HCT116 (cell line): ENCODE measurements around the gene CUEDC2. TPM values are rescaled to one million over a fixed set of nuclear protein-coding genes. Genes with fewer than 3 reads are reported as not detected.
A peak's percentile ranks its signal among the peaks of the same experiment; 100 is the strongest.

Experiments
- ATAC-seq: fragments of 200-7000 bp; cut with Tn5 transposase; 2 replicates; pipeline ENCODE4 v1.9.1; 2020; ENCODE audit warnings: mild to moderate bottlenecking, moderate library complexity
- BruUV-seq: library from RNA; stranded (reverse); fragments of 400-500 nt; replicated peaks from 2 replicates; lab custom pipeline; 2021; lab: Mats Ljungman, UMichigan
- CTCF ChIA-PET: fragments of 300-600 bp; sonication (Branson Sonifier 250); formaldehyde crosslinking; loops from one replicate; lab custom pipeline; 2021; ENCODE audit warnings: antibody characterized with exemption; lab: Charles Lee
- POLR2A ChIA-PET: fragments of 300-600, 350-600 bp; sonication (Branson Sonifier 250); formaldehyde crosslinking; loops from one replicate; lab custom pipeline; 2021; ENCODE audit warnings: antibody characterized with exemption; lab: Charles Lee
- RAD21 ChIA-PET, 2 experiments: fragments of 300-600 bp; sonication (Branson Sonifier 250); formaldehyde crosslinking; loops; one replicate each; lab custom pipeline; 2023; ENCODE audit warnings: low total read pairs in 2 of 2; ENCODE audit not compliant: uncharacterized antibody in 2 of 2, unreplicated experiment in 2 of 2, low non-redundant PET in 1 of 2; lab: Charles Lee
- DNase-seq: peaks from one replicate; pipeline ENCODE4 v3.0.0-alpha.2; 2010; ENCODE audit warnings: low read depth, low spot score
- H2AFZ ChIP-seq: fragments of 200-600 bp; shearing (Covaris generic), sonication (generic); 2 replicates; pipeline ENCODE4 v1.6.1; 2017; ENCODE audit warnings: low read depth, mixed run types, mixed read lengths, antibody characterized with exemption, low read length; ENCODE audit not compliant: poor library complexity, severe bottlenecking
- H3K27ac ChIP-seq: 2 replicates; pipeline ENCODE4 v1.5.1; 2012; ENCODE audit warnings: low read depth, low read length
- H3K27me3 ChIP-seq: fragments of 200-600 bp; sonication (generic); 2 replicates; pipeline ENCODE4 v1.6.1; 2016; ENCODE audit warnings: mixed run types, low read length, mixed read lengths; ENCODE audit not compliant: insufficient read depth
- H3K36me3 ChIP-seq, 2 experiments: fragments of 200-500 bp in 1 of 2; fragments of 200-600 bp in 1 of 2; sonication (Bioruptor generic) in 1 of 2; sonication (generic) in 1 of 2; 2 replicates each; pipeline versions ENCODE4 v1.5.1 to v1.6.1; 2014 to 2016; ENCODE audit warnings: low read length in 2 of 2, inconsistent platforms in 1 of 2, mixed read lengths in 1 of 2, mixed run types in 1 of 2; ENCODE audit not compliant: insufficient read depth in 2 of 2, control insufficient read depth in 1 of 2
- H3K4me1 ChIP-seq, 2 experiments: fragments of 200-600 bp in 1 of 2; sonication (generic) in 1 of 2; 2 replicates each; pipeline versions ENCODE4 v1.5.1 to v1.6.1; 2012 to 2017; ENCODE audit warnings: low read length in 2 of 2, inconsistent platforms in 1 of 2, mild to moderate bottlenecking in 1 of 2, mixed read lengths in 1 of 2, mixed run types in 1 of 2, moderate library complexity in 1 of 2; ENCODE audit not compliant: insufficient read depth in 2 of 2, control insufficient read depth in 1 of 2
- H3K4me2 ChIP-seq: fragments of 200-600 bp; sonication (generic); 2 replicates; pipeline ENCODE4 v1.6.1; 2017; ENCODE audit warnings: mixed run types, low read length, mixed read lengths
- H3K4me3 ChIP-seq, 2 experiments: fragments of 200-600 bp in 1 of 2; sonication (generic) in 1 of 2; replicated peaks in 1 of 2; 2 replicates each; pipeline ENCODE4 v1.5.1; 2011 to 2016; ENCODE audit warnings: low read length in 2 of 2, control low read depth in 1 of 2, low read depth in 1 of 2, mild to moderate bottlenecking in 1 of 2, mixed read lengths in 1 of 2, mixed run types in 1 of 2
- H3K79me2 ChIP-seq: fragments of 200-600 bp; sonication (generic); 2 replicates; pipeline ENCODE4 v1.6.1; 2017; ENCODE audit warnings: mild to moderate bottlenecking, mixed run types, low read length, moderate library complexity, mixed read lengths; ENCODE audit not compliant: insufficient read depth
- H3K9ac ChIP-seq: fragments of 200-600 bp; sonication (generic); 2 replicates; pipeline ENCODE4 v1.6.1; 2016; ENCODE audit warnings: low read length, mixed read lengths
- H3K9me2 ChIP-seq: fragments of 200-600 bp; sonication (generic), shearing (Covaris generic); 2 replicates; pipeline ENCODE4 v1.6.1; 2017; ENCODE audit warnings: mixed run types, mild to moderate bottlenecking, moderate library complexity; ENCODE audit not compliant: insufficient read depth
- H3K9me3 ChIP-seq, 2 experiments: fragments of 200-500 bp in 1 of 2; fragments of 200-600 bp in 1 of 2; sonication (Bioruptor generic) in 1 of 2; sonication (generic) in 1 of 2; 2 replicates each; pipeline ENCODE4 v1.6.1; 2014 to 2017; ENCODE audit warnings: low read length in 2 of 2, mixed read lengths in 2 of 2, inconsistent platforms in 1 of 2, low read depth in 1 of 2, mild to moderate bottlenecking in 1 of 2, mixed run types in 1 of 2, moderate library complexity in 1 of 2; ENCODE audit not compliant: control insufficient read depth in 1 of 2, insufficient read depth in 1 of 2
- H4K20me1 ChIP-seq: fragments of 200-600 bp; sonication (generic), shearing (Covaris generic); 2 replicates; pipeline ENCODE4 v1.6.1; 2017; ENCODE audit warnings: mixed run types, mild to moderate bottlenecking, moderate library complexity; ENCODE audit not compliant: insufficient read depth
- CTCF ChIP-seq, 3 experiments: fragments of 200-600 bp in 1 of 3; sonication (generic) in 1 of 3; IDR thresholded peaks in 2 of 3; conservative IDR thresholded peaks in 1 of 3; 2 replicates each; pipeline ENCODE4 v1.5.1; 2012 to 2017; ENCODE audit warnings: low read depth in 2 of 3, low read length in 2 of 3, antibody characterized with exemption in 1 of 3, borderline replicate concordance in 1 of 3, control low read depth in 1 of 3, mild to moderate bottlenecking in 1 of 3, mixed read lengths in 1 of 3, mixed run types in 1 of 3, moderate library complexity in 1 of 3; ENCODE audit not compliant: insufficient read depth in 1 of 3
- EGR1 ChIP-seq: IDR thresholded peaks from 2 replicates; pipeline ENCODE4 v1.6.1; 2012; ENCODE audit warnings: low read depth
- FOSL1 ChIP-seq: IDR thresholded peaks from 2 replicates; pipeline ENCODE4 v1.6.1; 2012; ENCODE audit warnings: low read depth
- MAX ChIP-seq: IDR thresholded peaks from 2 replicates; pipeline ENCODE4 v1.6.1; 2012
- YY1 ChIP-seq: IDR thresholded peaks from 2 replicates; pipeline ENCODE4 v1.6.1; 2011; ENCODE audit warnings: low read length, low read depth, moderate library complexity, mild to moderate bottlenecking; ENCODE audit not compliant: insufficient replicate concordance; ENCODE audit errors: extremely low read depth
- ZFX ChIP-seq: fragments of 450-650 bp; IDR thresholded peaks from 2 replicates; pipeline ENCODE4 v1.6.1; 2017
- ZNF274 ChIP-seq: fragments of 200-500 bp; sonication (Bioruptor generic); IDR thresholded peaks from 2 replicates; pipeline ENCODE4 v1.6.1; 2014; ENCODE audit warnings: mild to moderate bottlenecking, low read depth, low read length, inconsistent platforms
- intact Hi-C: fragments of 100-400 bp; cut with micrococcal nuclease; formaldehyde crosslinking; loops from 2 replicates; pipeline ENCODE4 v1.10.0; 2022
- total RNA-seq: library from RNA; stranded (reverse); gene quantifications from one replicate; pipeline ENCODE4 v1.2.1, GENCODE V29; 2021; ENCODE audit not compliant: unreplicated experiment

The CUEDC2 gene
- total RNA-seq, 1 experiment from 2014 or later = 96.7 TPM

GRCh38 chr10:102396730-102397151, 35.6 kb downstream of the CUEDC2 start:
- TF ChIP-seq MAX (no peak), ZNF274 (no peak), EGR1 (no peak), CTCF (IDR thresholded peaks at IDR 0.05 in 2 of 3, conservative IDR thresholded peaks at IDR 0.05 in 1 of 3; ENCODE audit: borderline replicate concordance in 1 of 3, insufficient read depth in 1 of 3, low read depth in 2 of 3, low read length in 2 of 3) (no peak), ZFX (no peak), YY1 (no peak), FOSL1 (no peak)
- no TSS peak for BruUV-seq
- ChIA-PET RAD21 (no interaction called here), POLR2A (interaction anchor here (0.7 to 2.6 kb wide), 2 partner anchors 8 to 166 kb away, joined by 3 to 14 read pairs; no protein-coding TSS in a partner anchor), CTCF (interaction anchor here (0.9 to 9.3 kb wide), 4 partner anchors 9 to 1527 kb away, joined by 3 to 154 read pairs (median 16); partner anchors contain the start of gene ELOVL3)
- Histone ChIP-seq H4K20me1 (no peaks in the 10 kb centered on the region), H3K4me3 (peak overlapping the region; percentile 75 to 92), H3K79me2 (peaks cover 13% of the 10 kb centered on the region; the same call in 1 of the 2 replicates), H3K9ac (peak overlapping the region; percentile 91), H2AFZ (no peak overlapping the region), H3K27ac (peak overlapping the region; percentile 77; the same call in 1 of the 2 replicates), H3K9me3 (no peaks in the 10 kb centered on the region), H3K9me2 (no peaks in the 10 kb centered on the region), H3K4me2 (peak overlapping the region; percentile 99), H3K27me3 (no peaks in the 10 kb centered on the region), H3K36me3 (peaks cover 6 to 26% of the 10 kb centered on the region in 2 experiments; a peak in 3 of 4 replicates), H3K4me1 (peaks cover 26 to 69% of the 10 kb centered on the region in 2 experiments)
- intact Hi-C loops = no loop called here
- ATAC-seq = no peak
- no peak for DNase-seq
